HG02623 (cell line): ENCODE measurements around the gene NR6A1.

Experiments
- ATAC-seq: cut with Tn5 transposase; IDR thresholded peaks from one replicate; pipeline ENCODE4 v1.9.1; 2021; ENCODE audit warnings: moderate library complexity; ENCODE audit not compliant: unreplicated experiment

Gene NR6A1

GRCh38 chr9:124695280-124695890 lies 75.7 kb downstream of the NR6A1 start:
- ATAC-seq, result no peak

- ATAC-seq, result no peak
Observed at GRCh38 chr9:124694414-124695279, 76.5 kb downstream of the NR6A1 start.

GRCh38 chr9:124693403-124693802 lies 77.7 kb downstream of the NR6A1 start:
- no peak for ATAC-seq

- ATAC-seq, result no peak
Observed at GRCh38 chr9:124688238-124688904, 82.7 kb downstream of the NR6A1 start.

GRCh38 chr9:124686918-124687317 lies 84.2 kb downstream of the NR6A1 start:
- no peak for ATAC-seq

- no peak for ATAC-seq
Observed at GRCh38 chr9:124685217-124685616, 85.9 kb downstream of the NR6A1 start.

GRCh38 chr9:124684169-124684568 lies 86.9 kb downstream of the NR6A1 start:
- no peak for ATAC-seq

GRCh38 chr9:124683043-124683442 lies 88.1 kb downstream of the NR6A1 start:
- no peak for ATAC-seq

GRCh38 chr9:124680714-124681390 lies 90.3 kb downstream of the NR6A1 start:
- no peak for ATAC-seq

GRCh38 chr9:124680049-124680448 lies 91.1 kb downstream of the NR6A1 start:
- no peak for ATAC-seq

- no peak for ATAC-seq
Observed at GRCh38 chr9:124676159-124676551, 95.0 kb downstream of the NR6A1 start.

- ATAC-seq, result no peak
Observed at GRCh38 chr9:124675261-124676158, 95.6 kb downstream of the NR6A1 start.

- ATAC-seq, result no peak
Observed at GRCh38 chr9:124674651-124675050, 96.5 kb downstream of the NR6A1 start.

- no peak for ATAC-seq
Observed at GRCh38 chr9:124673063-124673462, 98.0 kb downstream of the NR6A1 start.

GRCh38 chr9:124671861-124672260 lies 99.2 kb downstream of the NR6A1 start:
- ATAC-seq, result no peak

GRCh38 chr9:124666642-124667041 lies 104.5 kb downstream of the NR6A1 start:
- no peak for ATAC-seq

GRCh38 chr9:124665391-124666058 lies 105.6 kb downstream of the NR6A1 start:
- no peak for ATAC-seq

- ATAC-seq, result no peak
Observed at GRCh38 chr9:124664143-124664542, 107.0 kb downstream of the NR6A1 start.

GRCh38 chr9:124663046-124663961 lies 107.8 kb downstream of the NR6A1 start:
- ATAC-seq, result no peak
